22Rv1 (cell line): ENCODE measurements around the gene ZNF778.

Experiments
- CTCF ChIP-seq: fragments of 450-650 bp; IDR thresholded peaks from 2 replicates; pipeline ENCODE4 v1.5.1; 2017; ENCODE audit warnings: mild to moderate bottlenecking
- ZFX ChIP-seq: fragments of 450-650 bp; IDR thresholded peaks from 2 replicates; pipeline ENCODE4 v1.6.1; 2017; ENCODE audit warnings: antibody characterized with exemption, borderline replicate concordance

- TF ChIP-seq CTCF, result no peak
- no peak for TF ChIP-seq ZFX
These were observed 61.1 kb downstream of the ZNF778 start for GRCh38 chr16:89278441-89279240.
